ENCODE results near the gene CFAP126.
"Not testable (repeated sequence)": the region's sequence is repeated elsewhere in the genome, so short reads cannot be mapped to it uniquely, and the experiment has no call there.

DNA sequence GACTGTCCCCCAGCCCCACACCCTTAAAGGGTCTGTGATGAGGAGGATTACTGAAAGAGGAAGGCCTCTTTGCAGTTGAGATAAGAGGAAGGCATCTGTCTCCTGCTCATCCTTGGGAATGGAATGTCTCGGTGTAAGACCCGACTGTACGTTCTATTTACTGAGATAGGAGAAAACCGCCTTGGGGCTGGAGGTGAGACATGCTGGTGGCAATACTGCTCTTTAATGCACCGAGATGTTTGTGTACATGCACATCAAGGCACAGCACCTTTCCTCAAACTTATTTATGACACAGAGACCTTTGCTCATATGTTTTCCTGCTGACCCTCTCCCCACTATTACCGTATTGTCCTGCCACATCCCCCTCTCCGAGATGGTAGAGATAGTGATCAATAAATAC, 45.4 kb upstream of the CFAP126 start:
- TF ChIP-seq, protein P1, sequence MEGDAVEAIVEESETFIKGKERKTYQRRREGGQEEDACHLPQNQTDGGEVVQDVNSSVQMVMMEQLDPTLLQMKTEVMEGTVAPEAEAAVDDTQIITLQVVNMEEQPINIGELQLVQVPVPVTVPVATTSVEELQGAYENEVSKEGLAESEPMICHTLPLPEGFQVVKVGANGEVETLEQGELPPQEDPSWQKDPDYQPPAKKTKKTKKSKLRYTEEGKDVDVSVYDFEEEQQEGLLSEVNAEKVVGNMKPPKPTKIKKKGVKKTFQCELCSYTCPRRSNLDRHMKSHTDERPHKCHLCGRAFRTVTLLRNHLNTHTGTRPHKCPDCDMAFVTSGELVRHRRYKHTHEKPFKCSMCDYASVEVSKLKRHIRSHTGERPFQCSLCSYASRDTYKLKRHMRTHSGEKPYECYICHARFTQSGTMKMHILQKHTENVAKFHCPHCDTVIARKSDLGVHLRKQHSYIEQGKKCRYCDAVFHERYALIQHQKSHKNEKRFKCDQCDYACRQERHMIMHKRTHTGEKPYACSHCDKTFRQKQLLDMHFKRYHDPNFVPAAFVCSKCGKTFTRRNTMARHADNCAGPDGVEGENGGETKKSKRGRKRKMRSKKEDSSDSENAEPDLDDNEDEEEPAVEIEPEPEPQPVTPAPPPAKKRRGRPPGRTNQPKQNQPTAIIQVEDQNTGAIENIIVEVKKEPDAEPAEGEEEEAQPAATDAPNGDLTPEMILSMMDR (IDR thresholded peaks at IDR 0.05; ENCODE audit: control extremely low read depth in 1 of 3, insufficient read depth in 1 of 3, low read depth in 1 of 3, low read length in 3 of 3), result not testable (repeated sequence)
- TF ChIP-seq CREB1 (IDR thresholded peaks at IDR 0.05); TCF12 (IDR thresholded peaks at IDR 0.05; ENCODE audit: low read depth, low read length); SP4 (IDR thresholded peaks at IDR 0.05; ENCODE audit: low read length); POLR2A (IDR thresholded peaks at IDR 0.05; ENCODE audit: control extremely low read depth in 1 of 2, low read depth in 2 of 2, low read length in 2 of 2); POU5F1 (IDR thresholded peaks at IDR 0.05; ENCODE audit: low read depth, low read length); EZH2 (IDR thresholded peaks at IDR 0.05; ENCODE audit: low read depth, low read length, severe bottlenecking); POLR2AphosphoS5 (IDR thresholded peaks at IDR 0.05; ENCODE audit: low read depth, low read length); EP300 (IDR thresholded peaks at IDR 0.05; ENCODE audit: borderline replicate concordance in 1 of 2, low read depth in 2 of 2, low read length in 2 of 2); SAP30 (IDR thresholded peaks at IDR 0.05; ENCODE audit: insufficient read depth, insufficient replicate concordance, low read length); KDM5A (IDR thresholded peaks at IDR 0.05; ENCODE audit: low read length): not testable (repeated sequence)

All from H1 (cell line).